ENCODE data around the gene PRKCZ. TPM values are rescaled to one million over a fixed set of nuclear protein-coding genes. Genes with fewer than 3 reads are reported as not detected.
A peak's percentile ranks its signal among the peaks of the same experiment; 100 is the strongest.

Gene PRKCZ
- total and polyA plus RNA-seq, 9 of the 15 experiments (the other 6 are each of a cell fraction or from before 2014, with no cell fraction given): 0.07 to 3.1 (median 1.3) TPM

GRCh38 chr1:2212532-2213491, 162.6 kb downstream of the PRKCZ start (continued):
- TF ChIP-seq CHAMP1 (IDR thresholded peaks at IDR 0.05) (no peak), ZNF277 (CRISPR knock-in tag; IDR thresholded peaks at IDR 0.05; ENCODE audit: borderline replicate concordance) (no peak), BRD4 (IDR thresholded peaks at IDR 0.05) (no peak), ZEB2 (IDR thresholded peaks at IDR 0.05) (no peak), FOSL1 (tag; conservative IDR thresholded peaks at IDR 0.05) (peak; percentile 53; the same call in 1 of the 2 replicates), ELF4 (CRISPR knock-in tag; IDR thresholded peaks at IDR 0.05) (no peak), MAFK (IDR thresholded peaks at IDR 0.05; ENCODE audit: low read length) (no peak), EP300 (IDR thresholded peaks at IDR 0.05; ENCODE audit: low read length) (no peak), RNF2 (IDR thresholded peaks at IDR 0.05) (no peak), GABPB2 (CRISPR knock-in tag; conservative IDR thresholded peaks at IDR 0.05) (no peak), ZFP36 (IDR thresholded peaks at IDR 0.05; ENCODE audit: low read depth, low read length, partially characterized antibody) (peak; percentile 51), ARID2 (IDR thresholded peaks at IDR 0.05) (no peak), HMGN3 (IDR thresholded peaks at IDR 0.05; ENCODE audit: borderline replicate concordance, extremely low read depth, insufficient read length, low read depth, low read length) (peak; percentile 68), STAT5A (IDR thresholded peaks at IDR 0.05; ENCODE audit: borderline replicate concordance, low read length) (no peak), SRSF7 (optimal IDR thresholded peaks at IDR 0.05; ENCODE audit: low read depth, low read length) (no peak), EZH2 (IDR thresholded peaks at IDR 0.05; ENCODE audit: borderline replicate concordance, low read depth, low read length) (no peak), STAT6 (CRISPR knock-in tag; IDR thresholded peaks at IDR 0.05) (no peak), ZNF384 (IDR thresholded peaks at IDR 0.05; ENCODE audit: low read depth, low read length) (no peak)
- TF ChIP-seq, protein P1, sequence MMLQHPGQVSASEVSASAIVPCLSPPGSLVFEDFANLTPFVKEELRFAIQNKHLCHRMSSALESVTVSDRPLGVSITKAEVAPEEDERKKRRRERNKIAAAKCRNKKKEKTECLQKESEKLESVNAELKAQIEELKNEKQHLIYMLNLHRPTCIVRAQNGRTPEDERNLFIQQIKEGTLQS (IDR thresholded peaks at IDR 0.05): peak; percentile 99
- TF ChIP-seq, protein P1 (CRISPR knock-in tag; conservative IDR thresholded peaks at IDR 0.05): no peak
